Endothelial cell of umbilical vein (primary cell): ENCODE results near the gene ZBTB7A. TPM values are rescaled to one million over a fixed set of nuclear protein-coding genes. Genes with fewer than 3 reads are reported as not detected.

Experiments used
- BruUV-seq: library from RNA; stranded (reverse); fragments of 400-500 nt; replicated peaks from 2 replicates; lab custom pipeline; 2021; lab: Mats Ljungman, UMichigan
- CTCF ChIA-PET: fragments of 300-600, 350-600 bp; sonication (Branson Sonifier 250); formaldehyde crosslinking; loops from one replicate; lab custom pipeline; 2021; ENCODE audit warnings: antibody characterized with exemption, inconsistent platforms; lab: Charles Lee
- POLR2A ChIA-PET: fragments of 300-600, 350-600 bp; sonication (Branson Sonifier 250); formaldehyde crosslinking; loops from one replicate; lab custom pipeline; 2021; ENCODE audit warnings: antibody characterized with exemption, inconsistent platforms; lab: Charles Lee
- DNase-seq: peaks from one replicate; pipeline ENCODE4 v3.0.0-alpha.2; 2011; ENCODE audit warnings: low read depth, low spot score
- FAIRE-seq: peaks from 2 replicates; lab custom pipeline; 2011; peaks lifted over from hg19 to GRCh38; lab: Jason Lieb, UNC
- H2AFZ ChIP-seq: 2 replicates; pipeline ENCODE4 v1.6.0; 2012; ENCODE audit warnings: low read depth, low read length, control low read depth, inconsistent platforms
- H3K27ac ChIP-seq: 2 replicates; pipeline ENCODE4 v1.5.1; 2011; ENCODE audit warnings: low read depth, mild to moderate bottlenecking, control low read depth, low read length, moderate library complexity; ENCODE audit not compliant: insufficient read depth
- H3K27me3 ChIP-seq, 2 experiments: 2 replicates each; pipeline versions ENCODE4 v1.6.0 to v1.6.1; 2011; ENCODE audit warnings: low read length in 2 of 2, mixed read lengths in 1 of 2; ENCODE audit not compliant: control insufficient read depth in 2 of 2, insufficient read depth in 2 of 2
- H3K36me3 ChIP-seq, 2 experiments: 2 replicates in 1 of 2; 3 replicates in 1 of 2; pipeline ENCODE4 v1.5.1; 2011; ENCODE audit warnings: low read length in 2 of 2, mild to moderate bottlenecking in 1 of 2, moderate library complexity in 1 of 2; ENCODE audit not compliant: control insufficient read depth in 2 of 2, insufficient read depth in 2 of 2; ENCODE audit errors: extremely low read depth in 1 of 2
- H3K4me1 ChIP-seq: 3 replicates; pipeline ENCODE4 v1.5.1; 2011; ENCODE audit warnings: mild to moderate bottlenecking, low read length; ENCODE audit not compliant: control insufficient read depth, insufficient read depth; ENCODE audit errors: extremely low read depth
- H3K4me2 ChIP-seq: 2 replicates; pipeline ENCODE4 v1.6.1; 2011; ENCODE audit warnings: low read length, control low read depth, mixed read lengths; ENCODE audit not compliant: insufficient read depth
- H3K4me3 ChIP-seq, 3 experiments: fragments of 200-600 bp in 1 of 3; sonication (generic), shearing (Covaris generic) in 1 of 3; replicated peaks in 1 of 3; 2 replicates each; pipeline ENCODE4 v1.5.1; 2011 to 2016; ENCODE audit warnings: control low read depth in 3 of 3, low read length in 3 of 3, mild to moderate bottlenecking in 2 of 3, inconsistent platforms in 1 of 3, low read depth in 1 of 3, moderate library complexity in 1 of 3; ENCODE audit not compliant: insufficient read depth in 1 of 3
- H3K79me2 ChIP-seq: 2 replicates; pipeline ENCODE4 v1.6.0; 2012; ENCODE audit warnings: low read length, inconsistent platforms; ENCODE audit not compliant: control insufficient read depth, insufficient read depth
- H3K9ac ChIP-seq: replicated peaks from 2 replicates; pipeline ENCODE3; 2011; ENCODE audit warnings: low read length, control low read depth; ENCODE audit not compliant: insufficient read depth; ENCODE audit errors: extremely low read depth
- H3K9me1 ChIP-seq: replicated peaks from 3 replicates; pipeline ENCODE4 v1.6.0; 2011; ENCODE audit warnings: mild to moderate bottlenecking, low read length; ENCODE audit not compliant: control insufficient read depth, insufficient read depth; ENCODE audit errors: extremely low read depth
- H3K9me3 ChIP-seq: replicated peaks from 2 replicates; pipeline ENCODE4 v1.5.1; 2012; ENCODE audit warnings: low read length, inconsistent platforms; ENCODE audit not compliant: control insufficient read depth, insufficient read depth
- H4K20me1 ChIP-seq: replicated peaks from 2 replicates; pipeline ENCODE3; 2011; ENCODE audit warnings: mild to moderate bottlenecking, low read length; ENCODE audit not compliant: control insufficient read depth, insufficient read depth; ENCODE audit errors: extremely low read depth
- CTCF ChIP-seq, 2 donors: IDR thresholded peaks; 1 replicate in 1 of 2; 2 replicates in 1 of 2; pipeline ENCODE4 v1.5.1; 2011; ENCODE audit warnings: low read length in 2 of 2, mild to moderate bottlenecking in 2 of 2, moderate library complexity in 2 of 2, control low read depth in 1 of 2, inconsistent platforms in 1 of 2, low read depth in 1 of 2; ENCODE audit not compliant: insufficient read depth in 1 of 2; ENCODE audit errors: extremely low read depth in 1 of 2
- EZH2 ChIP-seq: IDR thresholded peaks from 2 replicates; pipeline ENCODE4 v1.6.1; 2012; ENCODE audit warnings: borderline replicate concordance, low read depth, mild to moderate bottlenecking, moderate library complexity, low read length, inconsistent platforms; ENCODE audit not compliant: severe bottlenecking
- GATA2 ChIP-seq: IDR thresholded peaks from 2 replicates; pipeline ENCODE4 v1.7.0; 2011; ENCODE audit warnings: low read depth, mild to moderate bottlenecking, moderate library complexity, mixed read lengths, low read length; ENCODE audit not compliant: insufficient read length, insufficient read depth
- JUN ChIP-seq: IDR thresholded peaks from 2 replicates; pipeline ENCODE4 v1.6.1; 2011; ENCODE audit warnings: borderline replicate concordance, low read depth; ENCODE audit not compliant: insufficient read length, insufficient read depth
- MAX ChIP-seq: IDR thresholded peaks from 2 replicates; pipeline ENCODE4 v1.6.1; 2011; ENCODE audit not compliant: insufficient read depth, insufficient read length
- MYC ChIP-seq: IDR thresholded peaks from one replicate; pipeline ENCODE4 v1.6.1; 2011; ENCODE audit warnings: mild to moderate bottlenecking, low read depth, low read length
- POLR2A ChIP-seq: IDR thresholded peaks from 2 replicates; pipeline ENCODE4 v1.6.1; 2012; ENCODE audit warnings: low read depth, mild to moderate bottlenecking, control low read depth, low read length
- POLR2AphosphoS5 ChIP-seq: IDR thresholded peaks from 2 replicates; pipeline ENCODE4 v1.6.1; 2012; ENCODE audit warnings: low read depth, mild to moderate bottlenecking, control low read depth, low read length, moderate library complexity; ENCODE audit not compliant: insufficient read depth
- dilution Hi-C: fragments of 300-500 bp; cut with MboI; formaldehyde crosslinking; loops from one replicate; pipeline ENCODE4 v1.15.0; 2019; ENCODE audit warnings: low sequenced_read_pairs; ENCODE audit not compliant: extremely low pct_ligation_motif_present
- intact Hi-C: fragments of 100-400 bp; cut with micrococcal nuclease; formaldehyde crosslinking; loops from one replicate; pipeline ENCODE4 v1.10.0; 2022
- polyA plus RNA-seq, 4 experiments: library from polyadenylated mRNA; depleted of rRNA in 3 of 4; stranded (reverse) in 3 of 4; unstranded in 1 of 4; fragments of >200 nt; gene quantifications; 2 replicates each; pipeline versions ENCODE4 v1.2.1 to v1.2.3, GENCODE V29; 2011 to 2012; ENCODE audit warnings: missing spikeins in 1 of 4
- total RNA-seq: library from RNA; stranded (reverse); gene quantifications from 2 replicates; pipeline ENCODE4 v1.2.3, GENCODE V29; 2021

ZBTB7A gene
- total and polyA plus RNA-seq, 2 donors (not counting 3 experiments of a cell fraction or from before 2014, with no cell fraction given): 8.2 to 29.0 TPM

GRCh38 chr19:4016903-4017638, 49.6 kb downstream of the ZBTB7A start:
- Histone ChIP-seq H3K9me3 (no peaks in the 10 kb centered on the region), H4K20me1 (no peaks in the 10 kb centered on the region), H3K9me1 (no peaks in the 10 kb centered on the region), H2AFZ (no peak overlapping the region), H3K9ac (no peak overlapping the region), H3K27ac (no peak overlapping the region), H3K27me3 (no peaks in the 10 kb centered on the region), H3K4me1 (no peaks in the 10 kb centered on the region), H3K4me2 (no peak overlapping the region), H3K4me3 (no peak overlapping the region), H3K79me2 (peaks cover 21% of the 10 kb centered on the region), H3K36me3 (peaks cover 2 to 40% of the 10 kb centered on the region in 2 experiments)
- FAIRE-seq (no peak), DNase-seq (no peak)
- intact Hi-C loops: no loop called here
- ChIA-PET CTCF (no interaction called here), POLR2A (interaction anchor here (0.7 kb wide), 1 partner anchor 163 kb away, joined by 4 read pairs; no protein-coding TSS in a partner anchor)
- dilution Hi-C loops: no loop called here
- TF ChIP-seq JUN (no peak), MYC (no peak), EZH2 (no peak)
- BruUV-seq: no TSS peak

GRCh38 chr19:4016486-4016885, 50.2 kb downstream of the ZBTB7A start:
- CTCF ChIA-PET: no interaction called here
- H3K27ac ChIP-seq: no peak overlapping the region
- no peak overlapping the region for H3K9ac ChIP-seq
- POLR2A ChIA-PET: no interaction called here
- no peaks in the 10 kb centered on the region for H3K9me3 ChIP-seq
- no peaks in the 10 kb centered on the region for H3K9me1 ChIP-seq
- no peak overlapping the region for H3K4me3 ChIP-seq
- no peak overlapping the region for H3K4me2 ChIP-seq
- H3K79me2 ChIP-seq: peaks cover 20% of the 10 kb centered on the region
- dilution Hi-C loops (no loop called here), intact Hi-C loops (no loop called here)
- BruUV-seq: no TSS peak
- TF ChIP-seq CTCF (IDR thresholded peaks at IDR 0.05; ENCODE audit: extremely low read depth in 1 of 2, insufficient read depth in 1 of 2, low read depth in 1 of 2, low read length in 2 of 2): no peak
- no peak for TF ChIP-seq POLR2AphosphoS5
- no peak for TF ChIP-seq POLR2A
- no peak for TF ChIP-seq GATA2
- TF ChIP-seq EZH2: no peak
- no peak for TF ChIP-seq MAX
- TF ChIP-seq MYC: no peak
- no peak for TF ChIP-seq JUN
- no peak overlapping the region for H2AFZ ChIP-seq
- peaks cover 2 to 40% of the 10 kb centered on the region in 2 experiments for H3K36me3 ChIP-seq
- no peaks in the 10 kb centered on the region for H3K27me3 ChIP-seq
- FAIRE-seq (no peak), DNase-seq (no peak)
- no peaks in the 10 kb centered on the region for H4K20me1 ChIP-seq
- no peaks in the 10 kb centered on the region for H3K4me1 ChIP-seq
